ENCODE data around the gene ZFYVE27. TPM values are rescaled to one million over a fixed set of nuclear protein-coding genes. Genes with fewer than 3 reads are reported as not detected.

ZFYVE27 gene
- total and polyA plus RNA-seq, 2 of the 4 experiments (the other 2 are of a cell fraction): 13.1 to 22.2 TPM

DNA sequence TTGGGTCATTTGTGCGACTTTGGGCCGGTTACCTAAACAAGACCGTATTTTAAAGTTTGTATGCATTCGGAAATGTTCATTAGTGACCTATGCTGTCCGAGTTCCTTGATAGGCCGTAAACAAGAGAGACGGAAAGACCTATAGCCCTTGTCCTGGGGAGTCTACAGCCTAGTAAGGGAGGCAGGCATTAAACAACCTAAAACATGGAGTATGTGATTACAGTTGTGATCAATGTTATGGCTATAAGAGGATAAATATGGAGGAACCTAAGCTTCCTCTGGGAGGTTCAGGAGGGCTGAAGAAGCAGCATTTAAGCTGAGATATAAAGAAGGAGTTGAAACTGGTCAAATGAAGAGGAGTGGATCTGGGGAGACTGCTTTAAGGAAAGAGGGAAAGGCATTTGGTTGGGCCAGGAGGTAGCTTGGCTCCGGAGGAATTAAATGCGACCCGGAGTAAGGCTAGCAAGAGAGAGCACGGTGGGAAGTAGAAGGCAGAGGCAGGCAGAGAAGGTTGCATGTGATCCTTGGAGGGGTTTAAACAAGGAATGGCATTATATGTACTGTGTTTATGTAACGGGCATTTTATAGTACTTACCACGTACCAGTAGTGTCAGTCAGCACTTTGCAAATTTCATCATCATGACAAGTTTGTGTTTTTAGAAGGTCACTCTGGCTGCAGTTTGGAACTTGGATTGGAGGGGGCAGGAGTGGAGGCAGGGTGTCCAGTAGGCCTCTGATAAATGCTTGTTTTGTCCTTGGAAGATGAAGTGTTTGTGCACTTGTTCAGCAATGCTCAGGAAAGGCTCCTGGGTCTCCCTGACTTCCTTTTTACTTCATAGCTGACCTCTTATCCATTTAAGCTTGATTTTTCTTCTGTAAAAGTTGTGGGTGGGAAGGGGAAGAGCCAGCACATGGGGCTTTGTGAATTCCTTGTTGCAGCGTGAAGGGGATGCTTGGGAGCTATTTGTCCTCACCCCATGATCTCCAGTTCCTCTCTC, 48.8 kb upstream of the ZFYVE27 start:
- H2AK5ac ChIP-seq (ENCODE audit: low read depth, low read length): peak overlapping the region; percentile 93
- H3K56ac ChIP-seq (ENCODE audit: extremely low read depth, insufficient read depth, low read length): peak overlapping the region; percentile 94
- H4K20me1 ChIP-seq (ENCODE audit: insufficient read depth, low read length): peaks cover 22% of the 10 kb centered on the region
- in situ Hi-C loops (cut with MboI; ENCODE audit: low sequenced_read_pairs) (no loop called here), intact Hi-C loops (cut with micrococcal nuclease) (loop anchor here (1.0 kb wide), 2 partner anchors 116 to 190 kb away; partner anchors contain the start of genes ANKRD2, MMS19 and UBTD1), dilution Hi-C loops (cut with HindIII; ENCODE audit: low sequenced_read_pairs, unreplicated experiment) (no loop called here)
- H4K5ac ChIP-seq (ENCODE audit: low read depth, low read length): peak overlapping the region; percentile 94
- peak overlapping the region; percentile 98 for H4K91ac ChIP-seq (ENCODE audit: insufficient read depth, low read depth, low read length)
- peak overlapping the region; percentile 83 for H3K9ac ChIP-seq (ENCODE audit: low read depth, low read length)
- H3K79me1 ChIP-seq (ENCODE audit: low read depth in 1 of 2, low read length in 2 of 2): peaks cover 3 to 32% of the 10 kb centered on the region in 2 experiments; a peak in 2 of 4 replicates
- H3K27me3 ChIP-seq (ENCODE audit: control insufficient read depth, insufficient read depth, low read length): no peaks in the 10 kb centered on the region
- H3K4me3 ChIP-seq (ENCODE audit: insufficient read depth, low read depth, low read length): peak overlapping the region; percentile 17
- peak overlapping the region; percentile 84 to 96 for H4K8ac ChIP-seq (ENCODE audit: low read depth in 2 of 2, low read length in 2 of 2)
- ATAC-seq (ENCODE audit: low read depth) (peak; percentile 6), DNase-seq (peak; percentile 93)
- peak overlapping the region; percentile 99 for H3K23ac ChIP-seq (ENCODE audit: low read depth, low read length)
- 40% methylated on average over 1 of the region's 14 CpGs; no CpG with 5 or more reads in 1 of the 2 experiments for WGBS, 2 experiments (ENCODE audit: extremely low coverage in 2 of 2, insufficient read length in 1 of 2)
- H2BK15ac ChIP-seq (ENCODE audit: low read depth, low read length): peak overlapping the region; percentile 82; the same call in 2 of the 3 replicates
- H3K14ac ChIP-seq (replicated peaks; ENCODE audit: low read depth, low read length): peak overlapping the region; percentile 98
- ChIA-PET POLR2A (ENCODE audit: unreplicated experiment) (interaction anchor here (0.5 to 1.1 kb wide), 2 partner anchors 49 to 1101 kb away, joined by 3 to 4 read pairs; partner anchors contain the start of gene ZFYVE27), CTCF (interaction anchor here (1.5 to 2.1 kb wide), 2 partner anchors 14 to 21 kb away, joined by 4 to 6 read pairs; no protein-coding TSS in a partner anchor)
- H3K4ac ChIP-seq (ENCODE audit: low read depth, low read length): peak overlapping the region; percentile 99
- H3K9me3 ChIP-seq (ENCODE audit: control insufficient read depth, insufficient read depth, low read length): no peaks in the 10 kb centered on the region
- no TSS peak for BruUV-seq (replicated peaks)
- peak overlapping the region; percentile 95 for H3K18ac ChIP-seq (ENCODE audit: low read depth, low read length)
- peak overlapping the region; percentile 78 for H3K4me2 ChIP-seq (ENCODE audit: low read depth, low read length)
- peak overlapping the region; percentile 99 for H2BK120ac ChIP-seq (ENCODE audit: low read depth, low read length)
- H3K36me3 ChIP-seq (ENCODE audit: control insufficient read depth, insufficient read depth, low read length): no peaks in the 10 kb centered on the region
- peak overlapping the region; percentile 94 for H2BK20ac ChIP-seq (ENCODE audit: low read depth, low read length)
- peak overlapping the region; percentile 97 for H2AK9ac ChIP-seq (replicated peaks; ENCODE audit: low read depth, low read length, poor library complexity)
- H2BK5ac ChIP-seq (ENCODE audit: low read depth, low read length, poor library complexity, severe bottlenecking): peak overlapping the region; percentile 97
- H3K27ac ChIP-seq (ENCODE audit: insufficient read depth, low read length): peak overlapping the region; percentile 99
- H2AFZ ChIP-seq (replicated peaks; ENCODE audit: low read length, poor library complexity): peak overlapping the region; percentile 91
- H3K4me1 ChIP-seq (ENCODE audit: control insufficient read depth, insufficient read depth, low read length): peaks cover 25% of the 10 kb centered on the region
- peaks cover 10% of the 10 kb centered on the region for H3K9me1 ChIP-seq (ENCODE audit: insufficient read depth, low read length)
- TF ChIP-seq CTCF (conservative IDR thresholded peaks at IDR 0.05; ENCODE audit: low read depth, low read length): no peak
- 0 out of 2 replicates have a peak, but pooled peaks have one; percentile 54 for TF ChIP-seq CHD1 (IDR thresholded peaks at IDR 0.05; ENCODE audit: low read depth, low read length)
- no peak for TF ChIP-seq RFX5 (IDR thresholded peaks at IDR 0.05; ENCODE audit: low read depth, low read length)
- TF ChIP-seq RAD21 (IDR thresholded peaks at IDR 0.05; ENCODE audit: low read length): no peak
- TF ChIP-seq NFE2L2 (IDR thresholded peaks at IDR 0.05; ENCODE audit: low read depth, low read length): no peak
- TF ChIP-seq POLR2A (IDR thresholded peaks at IDR 0.05; ENCODE audit: low read depth, low read length): no peak; the same call in 1 of the 2 replicates
- TF ChIP-seq FOS (IDR thresholded peaks at IDR 0.05; ENCODE audit: low read depth, low read length): no peak
- peak; percentile 88 for TF ChIP-seq MAFK (IDR thresholded peaks at IDR 0.05; ENCODE audit: low read depth, low read length)
- TF ChIP-seq BHLHE40 (IDR thresholded peaks at IDR 0.05; ENCODE audit: low read depth, low read length): peak; percentile 53; the same call in 1 of the 2 replicates
- no peak for TF ChIP-seq SMC3 (IDR thresholded peaks at IDR 0.05; ENCODE audit: low read depth, low read length)
- peak; percentile 90 for TF ChIP-seq CEBPB (IDR thresholded peaks at IDR 0.05; ENCODE audit: low read depth, low read length)
- TF ChIP-seq MAZ (IDR thresholded peaks at IDR 0.05; ENCODE audit: borderline replicate concordance, low read depth, low read length): peak; percentile 62
- no peak for TF ChIP-seq USF2 (IDR thresholded peaks at IDR 0.05; ENCODE audit: low read depth, low read length)

Measured in IMR-90 (cell line).